T-helper 2 cell (primary cell): ENCODE data around the gene HSPB7.
A peak's percentile ranks its signal among the peaks of the same experiment; 100 is the strongest.
"Not testable (repeated sequence)": the region's sequence is repeated elsewhere in the genome, so short reads cannot be mapped to it uniquely, and the experiment has no call there.

Experiments used
- DNase-seq, 5 experiments: peaks; one replicate each; pipeline versions ENCODE4 v3.0.0 to v3.0.0-alpha.2; 2012 to 2022

HSPB7 gene

DNA sequence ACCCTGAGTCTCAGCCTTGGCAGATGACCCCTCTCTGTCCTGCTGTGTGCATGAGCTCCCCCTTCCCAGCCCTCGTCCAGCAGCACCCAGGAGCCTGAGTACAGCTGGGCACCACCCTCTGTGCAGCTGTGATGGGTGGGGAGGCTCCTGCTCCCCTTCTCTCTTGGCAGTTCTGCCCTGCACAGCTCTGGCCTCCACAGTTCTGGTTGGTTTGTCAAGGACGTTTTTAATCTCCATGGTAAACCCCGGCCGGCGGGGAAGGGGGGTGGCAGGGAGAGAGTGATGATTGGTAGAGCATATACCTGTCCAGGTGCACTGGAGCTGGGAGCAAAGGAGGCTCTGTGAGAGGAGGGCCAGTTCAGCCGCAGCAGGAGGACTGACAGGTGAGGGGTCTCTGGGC lies 3.8 kb upstream of the HSPB7 start, which contains the start of gene CLCNKA:
TSS of gene CLCNKA (plus strand) at position 356 of the 400 bp plus-strand sequence. CDS start 584 bp downstream, outside the sequence.
- DNase-seq, result no peak

DNA sequence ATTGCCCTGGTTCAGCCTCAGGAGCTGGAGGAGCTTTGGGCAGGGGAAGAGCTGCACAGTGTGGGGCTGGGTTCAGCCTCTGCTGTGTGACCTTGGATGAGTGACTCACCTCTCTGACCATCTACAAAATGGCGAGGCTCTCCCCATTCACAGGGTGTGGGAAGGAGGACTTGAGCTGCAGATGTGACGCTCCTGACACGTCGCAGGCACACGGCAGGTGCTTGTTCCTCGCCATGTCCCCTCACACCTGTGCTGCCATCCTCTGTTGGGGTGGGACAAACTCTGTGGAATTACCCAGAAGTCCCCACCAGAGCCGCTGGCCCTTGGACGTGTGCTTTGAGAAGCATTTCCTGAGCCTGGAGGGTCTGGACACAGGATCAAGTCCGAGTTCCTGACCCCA lies 3.0 kb upstream of the HSPB7 start:
- DNase-seq, result not testable (repeated sequence)

- no peak for DNase-seq
Measured at GRCh38 chr1:16020325-16020724, 2.5 kb upstream of the HSPB7 start.

GRCh38 chr1:16019644-16020277 lies 1.9 kb upstream of the HSPB7 start:
- DNase-seq, result no peak

DNA sequence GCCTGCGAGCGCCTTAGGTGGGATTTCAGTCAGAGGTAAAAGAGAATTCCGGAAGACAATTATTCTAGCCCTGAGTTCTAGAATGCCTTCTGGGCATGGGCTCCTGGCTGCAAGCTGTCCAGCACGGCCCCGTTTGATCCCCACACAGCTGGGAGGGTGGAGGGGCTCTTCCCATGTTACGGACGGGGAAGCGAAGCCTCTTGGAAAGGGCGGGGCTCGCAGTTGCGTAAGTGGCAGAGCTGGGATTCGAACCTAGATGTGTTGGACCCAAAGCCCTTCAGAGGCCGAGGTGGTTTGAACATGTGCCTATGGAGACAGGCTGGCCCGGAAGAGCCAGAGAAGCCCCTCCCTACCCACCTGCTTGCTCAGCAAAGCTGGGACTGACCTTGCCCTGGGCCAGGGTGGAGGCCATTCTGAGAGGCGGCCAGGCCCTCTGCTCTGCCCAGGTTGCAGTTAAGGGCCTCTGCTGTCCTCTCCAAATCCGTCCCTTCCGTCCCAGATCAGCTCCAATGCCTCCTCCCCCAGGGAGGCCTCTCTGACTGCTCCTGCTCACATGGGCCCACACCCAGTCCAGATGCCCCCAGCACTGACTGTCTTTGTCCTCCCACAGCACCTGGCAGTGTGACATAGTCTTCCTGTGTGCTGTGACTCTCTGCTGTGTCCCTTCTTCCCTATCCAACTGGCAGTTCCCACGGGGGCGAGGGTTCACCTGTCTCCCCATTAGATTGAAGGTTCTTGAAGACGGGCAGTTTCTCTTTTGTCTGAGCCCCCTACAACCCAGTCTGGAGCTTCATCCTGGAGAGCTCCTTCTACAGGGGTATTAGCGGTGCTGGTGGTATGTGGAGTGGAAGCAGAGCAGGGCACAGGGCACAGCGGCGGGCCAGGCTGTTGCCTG lies 1.2 kb upstream of the HSPB7 start:
- no peak for DNase-seq

DNA sequence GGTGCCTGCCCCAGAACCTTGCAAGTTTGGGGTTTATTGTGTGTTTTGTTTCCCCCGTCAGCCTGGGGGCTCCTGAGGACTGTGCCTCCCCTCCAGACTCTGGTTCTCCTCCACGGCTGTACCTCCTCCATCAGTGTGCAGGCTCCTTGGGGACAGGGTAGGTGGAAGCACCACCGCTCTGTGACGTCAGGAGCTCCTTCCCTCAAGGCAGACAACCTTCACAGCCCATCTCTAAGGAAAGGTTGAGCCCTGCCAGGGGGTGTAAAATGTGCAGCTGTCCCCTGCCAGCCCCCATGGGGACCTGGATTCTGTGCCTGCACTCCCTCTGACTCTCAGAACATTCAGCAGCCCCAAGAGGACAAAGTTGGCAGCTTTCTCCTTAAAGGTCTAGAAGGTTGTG lies 465 bp upstream of the HSPB7 start:
- DNase-seq, result no peak

GRCh38 chr1:16017076-16017460 lies 775 bp downstream of the HSPB7 start:
- no peak for DNase-seq

GRCh38 chr1:16015960-16016901 lies 1.6 kb downstream of the HSPB7 start:
- DNase-seq, result no peak

- DNase-seq, result no peak
Measured at GRCh38 chr1:16015491-16015890, 2.4 kb downstream of the HSPB7 start.

GRCh38 chr1:16014509-16015482 lies 3.0 kb downstream of the HSPB7 start:
- DNase-seq, result no peak

DNA sequence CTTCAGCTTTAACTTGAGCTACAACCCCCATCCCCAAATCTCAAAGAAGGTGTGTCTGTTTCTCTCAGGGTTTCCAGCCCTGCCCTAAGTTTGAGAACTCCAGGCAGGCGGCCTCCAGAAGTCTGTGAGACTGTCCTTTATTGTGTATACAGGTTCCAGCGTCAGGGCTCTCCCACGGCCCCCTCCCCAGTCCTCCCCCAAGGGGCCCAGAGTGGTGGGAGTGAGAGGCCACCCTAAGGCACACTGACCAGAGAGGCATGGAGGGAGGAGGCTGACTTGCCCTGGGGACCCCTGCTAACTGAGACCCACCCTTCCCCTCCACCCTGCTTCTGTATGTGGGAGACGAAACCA lies 4.0 kb downstream of the HSPB7 start:
- no peak for DNase-seq

DNA sequence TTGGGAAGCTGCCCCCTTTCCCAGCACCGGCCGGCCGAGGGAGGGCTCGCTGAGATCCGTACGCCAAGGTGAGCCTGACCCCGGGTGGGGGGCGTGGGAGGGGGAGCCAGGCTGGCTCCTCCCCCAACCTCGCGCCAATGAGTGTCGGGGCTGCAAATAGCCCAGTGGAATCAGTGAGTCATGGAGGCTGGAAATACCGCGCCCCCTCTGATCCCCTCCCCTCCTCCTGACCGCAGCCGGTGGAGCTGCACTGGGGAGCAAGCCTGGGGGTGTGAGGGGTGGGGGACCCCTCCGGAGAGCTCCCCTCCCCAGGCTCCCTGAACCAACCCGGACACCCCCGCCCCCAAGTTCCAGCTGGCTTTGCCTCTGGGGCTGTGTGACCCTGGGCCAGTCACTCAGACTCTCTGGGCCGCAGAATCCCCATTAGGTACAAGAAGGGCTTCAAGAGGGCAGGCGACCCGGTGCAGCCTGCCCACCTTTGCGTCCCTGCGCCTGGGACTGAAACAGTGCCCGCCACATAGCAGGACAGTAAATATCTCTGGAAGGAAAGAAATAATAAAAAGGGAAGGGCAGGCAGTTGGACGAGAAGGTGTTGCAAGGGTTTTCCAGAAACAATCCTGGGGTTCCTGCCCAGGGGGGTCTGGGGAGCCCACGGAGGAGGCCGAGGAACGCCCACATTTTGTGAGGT lies 4.5 kb downstream of the HSPB7 start:
- no peak for DNase-seq

DNA sequence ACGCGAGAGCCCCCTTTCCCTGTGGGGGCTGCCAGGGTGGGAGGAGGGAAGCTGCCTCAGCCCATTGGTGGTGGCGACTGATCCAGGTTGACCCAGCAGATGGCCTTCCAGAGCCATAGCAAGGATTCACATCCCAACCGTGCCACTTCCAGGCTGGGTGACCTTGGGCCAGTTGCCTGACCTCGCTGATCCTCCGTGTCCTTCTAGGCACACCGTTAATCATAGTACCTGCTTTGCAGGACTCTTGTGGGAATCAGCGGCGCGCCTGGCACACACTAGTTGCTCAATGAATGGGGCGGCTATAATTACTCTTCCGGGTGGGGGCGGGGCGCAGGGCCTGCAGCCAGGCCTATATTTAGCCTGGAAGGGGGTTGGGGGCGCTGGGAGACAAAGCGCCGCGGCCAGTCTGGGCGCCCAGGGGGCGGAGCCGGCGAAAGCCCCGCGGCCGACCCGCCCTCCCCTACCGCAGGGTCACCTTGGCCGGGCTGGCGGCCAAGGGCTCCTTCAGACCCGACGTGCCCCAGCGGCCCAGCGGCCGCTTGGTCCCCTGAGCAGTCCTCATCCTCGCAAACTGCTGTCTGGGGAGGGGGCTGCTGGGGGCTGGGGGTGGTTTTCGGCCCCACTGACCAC lies 5.1 kb downstream of the HSPB7 start:
- DNase-seq, result peak in 1 of 5 experiments; percentile 32

- no peak for DNase-seq
Measured at GRCh38 chr1:16011936-16012589, 5.8 kb downstream of the HSPB7 start.

DNA sequence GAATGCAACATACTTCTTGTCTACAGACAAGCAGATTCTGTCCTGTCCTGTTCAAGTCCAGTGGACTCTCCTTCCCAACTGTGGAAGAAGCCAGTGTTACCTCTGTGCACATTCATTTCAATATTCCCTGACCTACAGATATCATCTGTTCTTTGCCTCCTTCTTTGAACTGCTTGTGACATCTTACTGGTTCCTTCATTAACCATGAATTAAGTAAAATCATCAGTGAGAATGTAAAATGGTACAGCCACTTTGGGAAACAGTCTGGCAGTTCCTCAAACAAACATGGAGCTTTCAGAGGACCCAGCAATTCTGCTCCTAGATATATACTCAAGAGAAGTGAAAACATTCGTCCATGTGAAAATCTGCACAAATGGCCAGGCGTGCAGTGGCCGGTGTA lies 7.0 kb downstream of the HSPB7 start:
- no peak for DNase-seq

GRCh38 chr1:16009678-16010077 lies 8.2 kb downstream of the HSPB7 start:
- DNase-seq, result no peak

DNA sequence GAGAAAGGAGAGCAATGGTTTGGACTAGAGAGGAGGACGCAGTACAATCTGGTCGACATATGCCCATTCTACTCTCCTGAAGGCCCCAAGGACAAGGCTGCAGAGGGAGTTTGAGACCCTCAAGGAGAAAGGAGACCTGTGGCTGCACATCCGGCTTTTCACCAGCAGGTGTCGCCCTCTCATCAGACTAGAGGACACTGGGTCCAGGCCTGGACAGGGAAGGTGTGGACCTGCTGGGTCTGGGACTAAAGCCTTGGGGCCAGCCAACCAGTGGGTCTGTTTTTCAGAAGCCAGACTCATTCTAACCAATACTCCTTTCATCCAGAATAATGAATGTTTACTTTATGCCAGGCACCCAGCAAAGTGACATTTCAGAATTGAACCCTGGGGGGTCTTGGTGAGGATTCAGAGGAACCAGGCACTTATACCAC lies 8.8 kb downstream of the HSPB7 start:
- DNase-seq, result peak; percentile 33 to 63 (median 46)

DNA sequence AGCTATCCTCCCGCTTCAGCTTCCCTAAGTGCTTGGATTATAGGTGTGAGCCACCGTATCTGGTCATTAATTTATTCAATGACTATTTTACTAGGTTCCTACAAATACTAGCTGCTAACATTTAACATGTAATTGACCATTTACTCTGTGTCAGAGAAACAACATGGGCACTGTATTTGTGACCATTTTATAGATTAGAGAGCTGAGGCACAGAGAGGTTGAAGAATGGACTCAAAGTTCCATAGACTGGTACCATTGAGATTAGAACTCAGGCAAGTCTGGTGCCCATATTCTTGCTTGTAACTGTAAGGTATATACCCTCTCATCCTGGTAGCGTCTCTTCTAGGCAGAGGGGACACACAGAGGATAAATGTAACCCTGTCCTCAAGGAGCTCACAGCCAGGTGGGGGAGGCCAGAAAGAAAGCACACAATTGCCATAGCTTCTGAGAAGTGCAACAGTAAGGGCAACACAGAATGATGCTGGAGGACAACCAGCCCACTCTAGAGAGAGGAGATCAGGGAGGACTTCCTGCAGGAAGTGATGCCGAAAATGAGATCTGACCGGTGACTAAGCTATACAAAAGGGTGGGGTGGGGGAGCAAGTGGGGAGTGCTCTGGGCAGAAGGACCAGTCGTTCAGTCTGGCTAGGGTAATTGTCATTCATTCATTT lies 10.0 kb downstream of the HSPB7 start:
- DNase-seq, result no peak
